Right lung (tissue), 5 donors: ENCODE results near the gene TMEM248. TPM values are rescaled to one million over a fixed set of nuclear protein-coding genes. Genes with fewer than 3 reads are reported as not detected.
"Not testable (repeated sequence)": the region's sequence is repeated elsewhere in the genome, so short reads cannot be mapped to it uniquely, and the experiment has no call there.

Experiments
- DNase-seq, 2 donors: peaks; one replicate each; pipeline ENCODE4 v3.0.0-alpha.2; 2013
- polyA plus RNA-seq, 5 donors: library from polyadenylated mRNA; unstranded; fragments of 120-200 nt; gene quantifications; one replicate each; pipeline versions ENCODE4 v1.2.1 to v1.2.3, GENCODE V29; 2013; ENCODE audit warnings: inconsistent platforms in 1 of 5, low replicate concordance in 1 of 5; ENCODE audit not compliant: insufficient read length in 5 of 5, insufficient read depth in 1 of 5

TMEM248 gene
- polyA plus RNA-seq, 5 donors = 74.2 to 89.7 (median 74.8) TPM

DNA sequence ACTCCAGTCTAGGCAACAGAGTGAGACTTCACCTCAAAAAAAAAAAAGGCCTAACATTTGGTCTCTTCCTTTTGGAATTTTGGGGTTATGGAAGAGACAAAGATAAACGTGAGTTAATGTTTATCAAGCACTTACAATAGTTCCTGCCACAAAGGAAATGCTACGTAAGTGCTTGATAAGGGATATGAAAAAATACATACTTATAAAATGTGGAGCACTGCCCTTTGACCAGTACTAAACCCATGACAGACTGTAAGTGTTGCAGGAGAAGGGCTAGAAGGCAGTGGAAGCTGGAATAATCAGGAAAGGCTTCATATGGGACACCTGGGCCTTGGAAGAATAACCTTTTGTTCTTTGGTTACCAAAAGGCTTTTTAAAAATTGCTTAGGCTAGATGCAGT is 25.5 kb downstream of the TMEM248 start:
- DNase-seq = no peak

DNA sequence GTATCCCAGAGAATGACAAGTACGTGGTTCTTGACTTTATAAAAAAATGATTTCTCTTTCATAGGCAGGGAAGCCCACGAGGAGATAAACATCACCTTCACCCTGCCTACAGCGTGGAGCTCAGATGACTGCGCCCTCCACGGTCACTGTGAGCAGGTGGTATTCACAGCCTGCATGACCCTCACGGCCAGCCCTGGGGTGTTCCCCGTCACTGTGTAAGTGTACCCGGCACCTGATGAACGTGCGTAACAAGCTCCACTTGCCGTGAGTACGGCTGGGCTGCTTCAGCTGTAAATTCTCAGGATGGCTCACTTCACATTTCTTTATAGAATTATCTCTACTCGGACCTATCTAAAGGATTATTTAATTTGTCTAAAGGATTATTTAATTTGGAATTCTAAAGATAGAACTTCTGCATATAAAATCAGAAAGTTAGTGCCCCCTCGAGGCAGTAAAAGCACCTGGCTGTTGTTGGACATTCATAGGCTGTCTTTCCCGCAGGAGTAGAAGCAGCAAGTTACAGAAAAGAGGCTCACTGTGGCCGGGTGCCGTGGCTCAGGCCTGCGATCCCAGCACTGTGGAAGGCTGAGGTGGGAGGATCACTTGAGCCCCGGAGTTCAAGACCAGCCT is 27.6 kb downstream of the TMEM248 start:
- no peak for DNase-seq

DNA sequence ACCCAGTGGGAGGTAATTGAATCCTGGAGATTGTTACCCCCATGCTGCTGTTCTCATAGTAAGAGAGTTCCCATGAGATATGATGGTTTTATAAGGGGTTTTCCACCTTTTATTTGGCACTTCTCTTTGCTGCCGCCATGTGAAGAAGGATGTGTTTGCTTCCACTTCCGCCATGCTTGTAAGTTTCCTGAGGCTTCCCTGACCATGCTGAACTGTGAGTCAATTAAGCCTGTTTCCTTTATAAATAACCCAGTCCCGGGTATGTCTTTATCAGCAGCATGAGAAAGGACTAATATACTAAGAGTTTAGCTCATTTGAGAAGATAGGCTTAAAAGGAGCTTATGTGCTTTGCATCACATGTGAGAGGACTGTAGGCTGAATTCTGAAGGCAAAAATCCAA is 29.3 kb downstream of the TMEM248 start:
- no peak for DNase-seq

DNA sequence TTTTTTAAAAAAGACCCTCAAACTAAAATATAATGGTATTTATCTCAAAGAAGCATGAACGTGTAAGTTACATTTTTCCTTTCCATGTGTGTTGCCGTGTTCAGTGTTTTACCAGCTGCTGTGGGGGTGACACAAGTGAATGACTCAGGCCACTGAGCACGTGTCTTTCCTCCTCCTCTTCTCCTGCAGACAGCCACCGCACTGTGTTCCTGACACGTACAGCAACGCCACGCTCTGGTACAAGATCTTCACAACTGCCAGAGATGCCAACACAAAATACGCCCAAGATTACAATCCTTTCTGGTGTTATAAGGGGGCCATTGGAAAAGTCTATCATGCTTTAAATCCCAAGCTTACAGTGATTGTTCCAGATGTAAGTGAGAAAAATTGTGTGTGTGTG is 29.7 kb downstream of the TMEM248 start:
- DNase-seq = no peak

DNA sequence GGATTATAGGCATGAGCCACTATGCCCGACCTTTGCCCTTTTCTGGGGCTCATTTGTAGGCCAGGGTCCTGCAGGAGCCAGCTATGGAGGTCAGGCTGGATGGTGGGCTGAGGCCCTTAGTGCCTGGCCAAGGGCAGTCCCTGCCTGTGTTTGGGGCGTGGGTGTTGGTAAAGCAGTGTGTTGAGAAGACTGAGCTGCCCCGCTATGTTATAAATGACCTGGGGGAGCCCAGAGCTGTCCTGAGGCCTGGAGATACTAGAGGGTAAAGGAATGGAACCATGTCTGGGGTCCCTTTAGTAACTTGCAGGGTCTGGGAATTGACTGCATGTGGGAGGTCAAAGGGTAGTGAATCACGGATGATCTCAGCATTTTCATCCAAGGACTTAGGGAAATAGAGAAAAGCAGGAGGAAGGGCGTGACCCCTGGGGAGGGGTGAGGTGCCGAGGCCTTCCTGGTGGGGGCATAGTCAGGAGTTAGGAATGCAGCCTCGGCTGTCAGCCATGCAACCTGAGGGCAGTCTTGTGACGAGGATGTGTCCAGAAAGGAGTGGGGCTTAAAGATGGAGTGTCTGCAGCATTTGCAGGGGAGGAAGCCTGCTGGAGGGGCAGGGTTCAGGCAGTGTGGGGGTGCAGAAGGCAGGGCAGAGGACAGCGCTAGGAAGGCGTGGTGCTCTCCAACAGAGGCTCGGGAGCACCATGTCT is 31.5 kb downstream of the TMEM248 start:
- no peak for DNase-seq

DNA sequence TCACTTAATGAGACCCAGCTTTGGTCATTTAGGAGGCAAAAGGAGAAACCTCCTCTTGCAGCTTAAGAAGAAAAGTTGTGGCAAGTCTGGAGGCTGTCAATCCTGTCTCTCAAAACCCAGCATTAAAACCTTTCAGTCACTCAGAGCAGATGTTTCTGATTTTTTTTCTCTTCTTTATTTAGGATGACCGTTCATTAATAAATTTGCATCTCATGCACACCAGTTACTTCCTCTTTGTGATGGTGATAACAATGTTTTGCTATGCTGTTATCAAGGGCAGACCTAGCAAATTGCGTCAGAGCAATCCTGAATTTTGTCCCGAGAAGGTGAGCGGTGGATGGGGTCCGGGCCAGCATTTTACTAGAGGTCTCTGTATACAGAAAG is 32.0 kb downstream of the TMEM248 start:
- no peak for DNase-seq

DNA sequence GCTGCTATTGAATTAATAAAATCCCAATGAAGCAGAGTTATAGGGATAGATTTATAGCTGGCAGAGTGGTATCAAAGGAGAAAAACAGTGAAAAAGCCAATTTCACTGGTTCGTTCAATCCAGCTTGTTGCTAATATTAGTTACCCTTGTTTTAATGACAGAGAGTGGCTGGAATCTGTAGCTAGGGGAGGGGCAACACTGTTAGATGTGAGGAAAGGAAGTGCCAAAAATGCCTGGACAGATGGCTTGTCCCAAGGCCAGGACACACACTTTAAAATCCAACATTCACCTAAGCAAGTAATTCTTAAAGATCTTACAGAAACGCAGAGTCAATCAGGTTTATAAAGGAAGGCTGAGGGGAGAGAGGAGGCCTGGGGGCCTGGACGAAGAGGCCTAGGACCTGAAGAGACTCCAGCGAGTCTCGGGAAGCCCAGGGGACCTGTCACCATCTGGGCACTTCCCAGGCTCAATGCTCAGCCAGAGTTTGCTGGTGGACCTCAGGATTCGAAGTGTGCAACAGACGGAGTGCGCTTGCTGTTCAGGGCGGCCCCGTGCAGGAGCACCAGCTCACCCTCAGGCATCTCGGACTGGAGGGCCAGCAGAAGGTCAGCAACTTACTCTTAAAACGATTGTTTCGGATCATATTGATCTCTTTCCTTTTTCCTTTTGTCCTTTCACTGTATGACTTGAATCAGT is 36.7 kb downstream of the TMEM248 start:
- no peak for DNase-seq

DNA sequence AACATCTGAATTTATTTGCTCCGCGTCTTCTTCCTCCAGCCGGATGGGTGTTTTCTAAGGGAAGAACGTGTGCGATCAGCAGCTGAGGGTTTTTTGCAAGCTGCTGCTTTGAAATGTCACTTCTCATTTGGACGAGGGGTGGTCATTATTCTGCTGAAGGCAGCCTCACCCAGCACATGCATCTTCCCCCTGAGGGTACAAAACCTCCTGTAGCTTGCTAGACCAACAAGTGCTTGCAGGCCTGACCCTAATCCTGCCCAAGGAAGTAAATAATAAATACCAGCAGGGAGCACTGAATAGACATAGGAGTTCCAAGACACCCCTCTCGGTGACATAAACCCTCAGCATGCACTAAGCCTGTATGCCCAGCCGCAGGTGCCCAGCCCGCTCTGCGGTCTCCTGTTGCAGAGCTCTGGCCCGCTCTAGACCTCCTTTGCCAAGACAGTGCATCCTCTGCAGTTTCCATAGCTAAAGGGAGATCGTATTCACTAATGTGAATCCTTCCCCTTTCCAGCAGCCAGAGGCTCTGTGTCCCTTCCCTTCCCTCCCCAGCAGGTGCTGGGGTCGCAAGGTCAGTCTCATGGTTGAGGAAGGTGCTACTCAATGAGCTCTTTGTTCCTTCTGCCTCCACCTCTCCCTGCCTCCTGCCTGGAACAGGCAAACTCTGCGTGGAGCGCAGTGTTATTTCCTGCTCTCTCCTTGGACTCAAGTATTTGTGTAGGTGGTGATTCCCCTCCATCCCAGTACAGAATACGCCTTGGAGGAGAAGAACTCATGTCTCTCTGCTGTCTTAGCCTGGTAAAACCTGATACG is 37.7 kb downstream of the TMEM248 start:
- no peak for DNase-seq

DNA sequence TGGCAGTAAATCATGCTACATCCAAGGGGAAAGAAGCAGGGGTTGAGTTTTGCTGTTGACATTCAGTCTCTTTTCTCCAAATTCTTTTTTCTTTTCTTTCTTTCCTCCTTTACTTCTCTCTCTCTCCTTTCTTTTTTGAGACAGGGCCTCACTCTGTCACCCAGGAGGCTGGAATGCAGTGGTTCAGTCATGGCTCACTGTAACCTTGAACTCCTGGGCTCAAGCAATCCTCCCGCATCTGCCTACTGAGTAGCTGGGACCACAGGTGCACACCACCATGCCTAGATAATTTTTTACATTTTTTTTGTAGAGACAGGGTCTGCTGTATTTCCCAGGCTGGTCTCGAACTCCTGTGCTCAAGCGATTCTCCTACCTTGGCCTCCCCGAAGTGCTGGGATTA is 39.2 kb downstream of the TMEM248 start:
- no peak for DNase-seq

DNA sequence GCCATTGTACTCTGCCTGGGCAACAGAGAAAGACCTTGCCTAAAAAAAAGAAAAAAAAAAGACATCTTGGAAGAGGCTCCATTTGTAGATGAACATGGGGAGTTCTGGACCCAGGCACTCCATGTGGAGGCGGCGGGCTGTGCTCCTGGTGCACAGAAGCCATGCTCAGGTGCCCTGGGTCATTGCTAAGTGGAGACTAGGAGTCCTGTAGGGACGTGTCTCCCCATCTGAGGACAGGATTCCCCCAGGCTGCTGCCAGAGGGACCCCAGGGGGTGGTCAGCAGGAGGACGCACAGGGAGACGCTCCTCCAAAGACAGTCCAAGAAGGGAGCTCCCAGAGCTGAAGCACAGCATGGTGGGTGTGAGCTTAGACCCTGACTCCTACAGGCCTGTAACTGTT is 40.1 kb downstream of the TMEM248 start:
- DNase-seq = no peak

DNA sequence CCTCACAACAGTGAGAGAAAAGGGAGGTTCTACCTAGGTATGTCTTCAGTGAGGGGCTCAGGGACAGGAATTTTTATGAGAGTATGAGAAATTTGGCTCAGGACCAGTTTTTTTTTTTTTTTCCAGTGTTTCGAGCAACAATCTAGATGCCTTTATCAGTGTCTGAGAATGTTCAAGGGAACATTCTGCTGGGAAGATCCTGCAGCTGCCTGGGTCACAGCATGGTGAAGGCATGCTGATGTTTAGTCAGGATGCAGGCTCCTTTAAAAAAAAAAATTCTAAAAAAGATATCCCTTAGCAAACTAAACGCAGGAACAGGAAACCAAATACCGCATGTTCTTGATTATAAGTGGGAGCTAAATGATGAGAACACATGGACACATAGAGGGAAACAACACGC is 43.4 kb downstream of the TMEM248 start:
- DNase-seq = no peak

DNA sequence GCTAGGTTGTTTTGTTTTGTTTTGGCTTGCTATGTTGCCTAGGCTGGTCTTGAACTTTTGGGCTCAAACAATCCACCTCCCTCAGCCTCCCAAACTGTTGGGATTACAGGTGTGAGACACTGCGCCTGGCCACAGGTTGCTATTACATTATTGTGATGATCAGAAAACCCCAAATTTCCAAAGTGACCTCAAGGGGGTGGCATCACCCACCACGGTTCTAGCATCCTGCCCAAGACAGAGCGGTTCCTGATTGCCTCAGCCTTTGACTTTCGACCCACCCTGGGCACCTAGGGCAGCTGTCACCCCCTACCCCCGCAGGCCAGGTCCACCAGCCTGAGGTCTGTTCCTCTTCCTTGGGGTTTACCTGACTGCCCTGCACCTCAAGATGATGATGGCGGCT is 46.0 kb downstream of the TMEM248 start:
- no peak for DNase-seq

DNA sequence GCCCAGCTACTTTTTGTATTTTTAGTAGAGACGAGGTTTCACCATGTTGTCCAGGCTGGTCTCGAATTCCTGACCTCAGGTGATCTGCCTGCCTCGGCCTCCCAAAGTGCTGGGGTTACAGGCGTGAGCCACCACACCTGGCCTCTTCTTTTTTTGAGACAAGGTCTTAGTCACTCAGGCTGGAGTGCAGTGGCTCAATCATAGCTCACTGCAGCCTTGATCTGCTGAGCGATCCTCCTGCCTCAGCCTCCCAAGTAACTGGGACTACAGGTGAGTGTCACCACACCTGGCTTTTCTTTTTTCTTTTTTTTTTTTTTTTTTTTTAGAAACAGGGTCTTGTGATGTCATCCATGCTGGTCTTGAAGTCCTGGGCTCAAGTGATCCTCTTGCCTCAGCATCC is 48.0 kb downstream of the TMEM248 start:
- DNase-seq = not testable (repeated sequence)

DNA sequence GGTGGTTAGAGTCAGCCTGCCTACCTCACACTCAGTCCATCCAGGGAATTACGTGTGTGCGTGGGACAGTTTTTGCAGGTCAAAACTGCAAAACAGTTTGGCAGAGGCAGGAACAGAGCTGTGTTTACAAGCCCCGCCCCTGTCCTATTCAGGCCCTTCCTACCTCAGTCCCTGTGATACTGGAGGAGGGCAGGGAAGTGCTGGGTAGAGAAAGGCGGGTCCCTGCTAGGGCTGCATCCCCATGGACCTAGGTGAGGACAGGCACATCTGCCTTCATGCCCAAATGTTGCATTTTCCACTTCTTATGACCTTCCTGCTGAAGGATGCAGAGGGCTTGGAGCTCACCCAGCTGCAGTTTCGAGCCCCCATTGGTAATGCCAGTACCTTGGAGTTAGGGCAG is 49.3 kb downstream of the TMEM248 start:
- no peak for DNase-seq

DNA sequence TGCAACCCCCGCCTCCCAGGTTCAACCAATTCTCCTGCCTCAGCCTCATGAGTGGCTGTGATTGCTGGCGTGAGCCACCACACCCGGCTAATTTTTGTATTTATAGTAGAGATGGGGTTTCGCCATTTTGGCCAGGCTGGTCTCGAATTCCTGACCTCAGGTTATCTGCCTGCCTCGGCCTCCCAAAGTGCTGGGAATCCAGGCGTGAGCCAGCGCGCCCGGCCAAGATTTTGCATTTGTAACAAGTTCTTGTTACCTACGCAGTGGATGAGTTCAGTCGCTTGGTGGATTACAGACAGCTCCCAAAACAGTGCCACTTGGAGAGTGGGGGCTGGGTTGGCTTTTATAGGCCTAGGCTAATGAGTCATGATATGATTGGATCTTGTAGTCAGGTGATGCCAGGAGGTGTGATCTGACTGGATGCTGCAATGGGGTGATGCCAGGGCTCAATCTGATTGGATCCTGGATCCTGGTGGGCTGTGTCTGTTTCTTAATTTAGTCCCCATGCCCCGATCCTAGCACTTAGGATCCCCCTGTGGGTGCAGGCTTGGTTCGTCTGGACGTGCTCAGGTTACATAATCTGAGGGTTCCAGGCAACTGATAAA is 54.1 kb downstream of the TMEM248 start:
- DNase-seq = no peak

DNA sequence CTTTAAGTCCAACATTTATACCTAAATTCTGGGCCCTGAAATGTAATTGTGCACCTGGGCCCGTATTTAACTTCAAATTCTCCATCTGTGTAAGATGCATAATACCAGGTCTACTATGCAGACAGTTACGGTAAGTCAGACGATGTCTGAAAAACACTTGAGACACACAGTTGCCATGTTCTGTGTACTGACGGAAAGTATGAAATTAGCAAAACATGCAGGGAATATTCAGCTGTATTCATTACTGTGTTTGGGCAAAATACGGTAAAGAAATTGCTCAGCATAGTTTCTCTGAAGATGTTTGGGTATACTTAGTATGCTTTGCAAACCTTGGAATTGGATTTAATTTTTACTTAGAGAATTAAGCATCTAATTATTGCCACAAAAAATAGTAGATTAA is 57.3 kb downstream of the TMEM248 start:
- not testable (repeated sequence) for DNase-seq

DNA sequence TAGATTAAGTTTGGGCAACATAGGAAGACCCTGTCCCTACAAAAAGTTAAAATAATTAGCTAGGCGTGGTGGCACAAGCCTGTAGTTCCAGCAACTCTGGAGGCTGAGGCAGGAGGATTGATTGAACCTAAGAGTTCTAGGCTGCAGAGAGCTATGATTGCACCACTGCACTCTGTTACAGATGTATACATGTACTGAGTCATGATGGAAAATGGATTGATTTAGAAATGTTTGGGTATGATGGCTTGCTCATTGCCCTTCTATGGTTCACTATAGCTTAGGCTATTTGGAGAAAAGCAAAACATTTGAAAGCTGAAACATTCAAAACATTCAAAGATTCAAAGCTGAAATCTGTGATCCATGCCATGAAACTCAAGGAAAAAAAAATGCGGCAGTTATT is 58.0 kb downstream of the TMEM248 start:
- DNase-seq = not testable (repeated sequence)

DNA sequence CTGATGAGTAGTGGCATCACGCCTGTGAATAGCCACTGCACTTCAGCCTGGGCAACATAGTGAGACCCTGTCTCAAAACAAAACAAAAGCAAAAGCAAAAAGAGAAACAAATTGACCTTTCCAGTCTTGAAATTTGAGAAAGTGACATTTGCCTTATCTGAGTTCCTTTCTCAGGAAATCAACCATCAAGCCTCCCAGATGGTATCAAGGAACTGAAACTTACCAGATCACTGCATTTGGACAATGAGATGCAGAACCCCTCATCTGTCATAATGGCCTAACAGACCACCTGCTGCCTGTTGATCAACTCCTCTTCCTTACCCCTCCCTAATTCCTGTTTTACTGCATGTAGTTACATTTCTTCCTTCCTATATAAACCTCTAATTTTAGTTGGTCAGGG is 59.3 kb downstream of the TMEM248 start:
- not testable (repeated sequence) for DNase-seq

DNA sequence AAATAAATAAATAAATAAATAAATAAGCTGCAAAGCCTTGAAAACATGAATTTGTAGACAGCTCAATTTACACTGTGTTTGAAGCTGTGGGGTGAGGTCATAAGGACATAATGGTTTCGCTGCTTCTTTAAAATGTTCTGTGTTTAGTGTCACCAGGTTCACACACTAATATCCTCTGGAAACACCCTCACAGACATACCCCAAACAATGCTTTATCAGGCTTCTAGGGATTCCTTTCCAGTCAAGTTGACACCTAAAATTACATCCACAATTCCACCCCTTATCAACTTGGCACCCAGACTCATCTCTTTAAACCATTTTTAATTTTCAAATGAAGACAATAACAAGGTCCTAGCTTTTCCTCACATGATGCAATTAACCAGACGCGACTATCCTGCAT is 68.5 kb downstream of the TMEM248 start:
- not testable (repeated sequence) for DNase-seq

DNA sequence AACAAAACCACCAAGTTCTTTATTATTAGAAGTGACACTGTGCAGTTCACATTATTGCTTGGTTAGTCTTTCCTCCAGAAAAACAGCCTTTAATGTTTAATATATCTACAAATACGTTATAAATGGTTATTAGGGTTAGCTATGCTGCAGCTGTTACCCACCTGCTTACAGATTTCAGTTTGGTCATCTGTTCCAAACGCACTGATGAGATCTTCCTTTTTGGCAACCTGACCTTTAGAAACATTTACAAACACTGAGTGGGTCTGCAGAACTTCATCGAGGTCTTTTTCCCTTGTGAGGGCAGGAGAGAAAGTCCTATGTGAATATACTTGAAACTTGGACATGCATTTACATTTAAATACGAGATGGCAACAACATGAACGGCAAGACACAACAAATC is 73.0 kb downstream of the TMEM248 start:
- not testable (repeated sequence) for DNase-seq

DNA sequence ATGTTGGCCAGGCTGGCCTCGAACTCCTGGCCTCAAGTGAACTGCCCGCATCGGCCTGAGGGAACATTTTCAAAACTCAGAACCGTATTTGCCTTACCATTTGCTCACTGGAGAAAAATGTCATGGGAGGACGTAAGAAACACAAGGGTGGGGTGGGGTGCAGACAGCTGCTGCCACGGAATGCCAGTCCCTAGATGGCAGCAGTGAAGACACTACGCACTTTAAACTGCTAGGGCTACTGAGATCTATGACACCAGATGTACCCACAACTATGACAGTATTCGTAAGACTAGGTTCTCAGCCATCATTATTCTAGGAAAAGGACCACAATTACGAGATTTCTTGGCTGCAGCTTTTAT is 73.6 kb downstream of the TMEM248 start:
- peak; percentile 47 to 58 for DNase-seq
